ENCODE measurements around the gene LTB4R.
A peak's percentile ranks its signal among the peaks of the same experiment; 100 is the strongest.
"Not testable (repeated sequence)": the region's sequence is repeated elsewhere in the genome, so short reads cannot be mapped to it uniquely, and the experiment has no call there.

Gene LTB4R

DNA sequence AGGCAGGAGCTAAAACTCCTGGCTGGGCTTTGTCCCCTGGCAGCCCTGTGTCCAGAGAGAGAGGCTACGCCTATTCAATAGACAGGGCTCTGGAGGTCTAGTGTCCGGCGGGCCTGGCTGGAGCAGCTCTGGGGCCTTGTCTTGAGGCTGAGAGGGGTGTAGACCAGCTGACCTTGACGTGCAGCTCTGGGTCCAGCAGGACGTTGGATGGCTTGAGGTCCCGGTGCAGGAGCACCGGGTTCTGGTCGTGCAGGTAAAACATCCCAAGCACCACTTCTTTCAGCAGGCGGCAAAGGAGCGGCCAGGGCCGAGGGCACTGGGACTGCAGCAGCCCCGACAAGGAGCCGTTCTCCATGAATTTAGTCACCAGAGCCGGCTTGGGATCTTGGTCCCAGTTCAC, 27.5 kb downstream of the LTB4R start:
- no peak for DNase-seq (ENCODE audit: extremely low read depth in 1 of 2, low read depth in 1 of 2)

DNA sequence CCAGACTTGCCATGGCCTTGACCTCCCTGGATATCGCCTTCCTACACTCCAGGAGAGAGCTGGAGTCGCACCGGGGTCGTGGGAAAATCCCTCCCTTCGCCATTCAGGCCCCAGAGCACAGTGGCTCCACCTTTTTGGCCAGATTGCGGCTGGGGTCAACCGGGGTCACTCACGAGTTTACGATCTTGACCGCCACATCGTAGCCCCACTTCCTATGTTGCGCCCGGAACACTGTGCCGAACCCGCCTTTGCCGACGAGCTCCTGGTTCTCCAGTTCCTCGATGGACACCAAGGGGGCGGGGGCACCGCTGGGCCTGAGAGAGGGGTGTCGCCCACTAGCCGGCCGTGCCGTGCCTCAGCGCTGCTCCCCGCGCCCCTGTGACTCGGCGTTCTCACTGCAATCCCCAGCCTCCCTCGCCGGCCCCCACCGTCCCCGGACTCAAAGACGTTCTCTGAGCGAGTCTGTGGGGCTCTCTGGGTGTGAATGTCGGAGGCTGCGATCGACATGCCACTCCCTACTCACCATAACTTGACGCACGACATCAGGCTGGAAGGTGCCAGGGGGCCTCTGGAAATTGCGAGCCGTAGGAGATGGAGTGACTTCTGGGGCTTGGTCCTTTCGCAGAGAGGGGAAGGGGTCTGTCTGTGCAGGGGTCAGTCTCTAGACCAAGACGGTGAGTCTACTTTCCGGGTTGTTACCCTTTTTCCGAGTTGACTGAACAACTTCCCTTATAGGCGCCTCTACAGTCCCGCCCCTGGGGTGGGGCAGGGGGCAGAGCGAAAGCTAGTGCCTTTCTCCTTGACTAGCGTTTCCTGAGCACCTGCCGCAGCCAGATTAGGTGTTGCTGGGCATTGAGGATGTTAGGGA, 28.2 kb downstream of the LTB4R start, which contains the start of gene RIPK3:
Gene RIPK3, minus strand, starts transcription at position 708 of the 868 bp plus-strand sequence. Its CDS starts 165 bp downstream, at position 543.
- DNase-seq (ENCODE audit: extremely low read depth in 1 of 2, low read depth in 1 of 2): peak in 1 of 2 donors; percentile 50

DNA sequence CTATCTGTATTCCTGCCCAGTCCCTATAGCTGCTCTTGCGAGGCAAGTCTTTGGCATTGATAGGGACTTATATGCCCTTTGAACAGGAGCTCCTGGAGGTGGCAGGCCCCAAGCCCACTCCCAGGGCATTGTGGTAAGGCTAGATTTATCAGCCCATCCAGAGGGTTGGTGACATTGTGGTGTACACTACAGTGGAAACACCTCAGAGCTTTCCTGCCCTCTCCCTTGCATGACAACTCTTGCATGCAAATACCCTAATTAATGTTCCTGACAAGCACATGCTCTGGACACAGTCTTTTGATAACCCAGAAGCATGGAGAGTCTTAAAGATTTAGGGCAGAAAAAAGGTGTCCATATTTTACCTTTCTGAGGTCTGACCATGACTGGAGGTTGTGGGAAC, 29.3 kb downstream of the LTB4R start:
- DNase-seq (ENCODE audit: extremely low read depth in 1 of 2, low read depth in 1 of 2): no peak

DNA sequence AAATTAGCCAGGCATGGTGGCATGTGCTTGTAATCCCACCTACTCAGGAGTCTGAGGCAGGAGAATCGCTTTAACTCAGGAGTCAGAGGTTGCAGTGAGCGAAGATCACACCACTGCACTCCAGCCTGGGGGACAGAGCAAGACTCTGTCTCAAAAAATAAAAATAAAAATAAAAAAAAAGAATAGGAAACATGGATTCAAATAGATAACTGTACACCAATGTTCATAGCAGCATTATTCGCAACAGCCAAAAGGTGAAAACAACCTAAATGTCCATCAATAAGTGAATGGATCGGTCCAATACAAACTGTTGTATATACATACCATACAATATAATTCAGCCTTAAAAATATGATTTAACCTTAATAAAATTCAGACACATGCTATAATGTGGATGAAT, 31.6 kb downstream of the LTB4R start:
- DNase-seq (ENCODE audit: extremely low read depth in 1 of 2, low read depth in 1 of 2): no peak

DNA sequence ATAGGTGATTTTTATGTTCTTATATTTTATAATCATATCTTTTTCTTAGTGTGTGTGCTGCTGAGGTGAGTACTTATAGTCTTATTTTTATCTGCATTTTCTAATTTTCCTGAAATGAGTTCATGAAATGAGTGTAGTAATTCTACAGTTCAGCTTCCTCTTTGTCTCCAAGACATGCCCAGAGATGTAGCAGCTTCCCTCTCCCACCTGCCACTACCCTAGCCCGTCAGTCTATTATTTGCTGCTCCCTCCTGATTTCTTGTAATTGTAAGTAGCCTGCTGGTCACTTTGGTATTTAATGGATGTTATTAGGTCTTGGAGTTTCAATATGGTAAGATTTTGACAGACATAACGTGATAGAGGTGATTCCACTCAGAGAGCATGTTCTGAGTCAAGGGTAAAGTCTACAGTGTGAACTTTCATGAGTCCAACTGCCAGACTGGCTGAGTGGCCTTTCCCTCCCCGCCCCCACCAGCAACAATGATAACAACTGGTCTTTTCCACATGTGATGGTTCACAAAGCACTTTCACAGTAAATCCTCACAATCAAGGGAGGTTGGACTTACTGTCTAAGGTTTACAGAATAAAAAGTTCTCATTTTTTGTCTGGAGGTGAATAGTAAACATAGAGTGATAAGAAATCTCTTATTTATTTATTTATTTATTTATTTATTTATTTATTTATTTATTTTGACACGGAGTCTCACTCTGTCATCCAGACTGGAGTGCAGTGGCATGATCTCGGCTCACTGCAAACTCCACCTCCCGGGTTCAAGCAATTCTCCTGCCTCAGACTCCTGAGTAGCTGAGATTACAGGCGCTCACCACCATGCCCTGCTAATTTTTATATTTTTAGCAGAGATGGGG, 32.7 kb downstream of the LTB4R start:
- DNase-seq (ENCODE audit: extremely low read depth in 1 of 2, low read depth in 1 of 2): no peak

DNA sequence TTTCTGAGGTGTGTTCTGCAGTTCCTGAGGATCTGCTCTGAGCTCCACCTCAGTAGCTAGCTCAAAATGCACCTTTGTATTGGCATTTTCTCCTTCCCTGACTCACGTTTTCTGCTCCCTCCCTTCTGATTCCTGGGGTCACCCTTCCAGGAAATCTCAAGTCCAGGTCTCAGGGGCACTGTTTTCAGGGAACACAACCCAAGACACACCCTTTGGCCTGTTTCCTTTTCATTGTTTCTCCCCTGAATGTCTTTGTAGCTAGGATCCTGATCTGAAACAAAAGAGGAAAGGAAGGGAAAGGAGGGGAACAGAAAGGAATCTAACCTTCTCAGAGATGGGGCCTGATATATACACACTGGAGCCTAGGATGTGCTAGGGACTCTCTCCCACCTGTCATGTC, 35.8 kb downstream of the LTB4R start:
- DNase-seq (ENCODE audit: extremely low read depth in 1 of 2, low read depth in 1 of 2): no peak

DNA sequence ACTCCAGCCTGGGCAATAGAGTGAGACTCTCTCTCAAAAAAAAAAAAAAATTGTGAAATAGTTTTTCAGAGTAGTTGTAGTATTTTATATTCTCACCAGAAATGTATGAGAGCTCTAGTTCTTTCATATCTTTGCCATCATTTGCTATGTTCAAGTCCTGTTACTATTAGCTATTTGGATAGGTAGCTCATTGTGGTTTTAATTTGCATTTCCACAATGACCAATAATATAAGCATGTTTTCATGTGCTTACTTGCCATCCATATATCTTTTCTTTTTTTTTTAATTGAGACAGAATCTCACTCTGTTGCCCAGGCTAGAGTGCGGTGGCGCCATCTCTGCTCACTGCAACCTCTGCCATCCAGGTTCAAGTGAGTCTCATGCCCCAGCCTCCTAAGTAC, 36.9 kb downstream of the LTB4R start:
- no peak for DNase-seq (ENCODE audit: extremely low read depth in 1 of 2, low read depth in 1 of 2)

DNA sequence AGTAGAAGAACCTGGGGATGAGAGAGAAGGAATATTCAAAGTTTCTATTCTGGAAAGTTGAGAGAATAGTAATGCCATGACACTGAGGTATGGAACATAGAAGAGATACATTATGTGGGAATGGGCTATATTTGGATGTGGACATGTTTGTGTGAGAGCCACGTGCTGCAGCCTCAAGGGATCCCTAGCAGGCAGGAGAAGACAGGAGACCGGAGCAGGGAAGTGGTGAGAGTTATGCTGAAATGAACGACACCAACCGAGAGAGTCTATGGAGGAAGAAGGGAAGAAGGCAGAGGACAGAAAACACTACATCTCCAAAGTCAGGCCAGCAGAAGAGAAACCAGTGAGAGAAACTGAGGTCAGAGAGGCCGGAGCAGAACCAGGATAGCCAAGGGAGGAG, 38.4 kb downstream of the LTB4R start:
- no peak for DNase-seq (ENCODE audit: extremely low read depth in 1 of 2, low read depth in 1 of 2)

DNA sequence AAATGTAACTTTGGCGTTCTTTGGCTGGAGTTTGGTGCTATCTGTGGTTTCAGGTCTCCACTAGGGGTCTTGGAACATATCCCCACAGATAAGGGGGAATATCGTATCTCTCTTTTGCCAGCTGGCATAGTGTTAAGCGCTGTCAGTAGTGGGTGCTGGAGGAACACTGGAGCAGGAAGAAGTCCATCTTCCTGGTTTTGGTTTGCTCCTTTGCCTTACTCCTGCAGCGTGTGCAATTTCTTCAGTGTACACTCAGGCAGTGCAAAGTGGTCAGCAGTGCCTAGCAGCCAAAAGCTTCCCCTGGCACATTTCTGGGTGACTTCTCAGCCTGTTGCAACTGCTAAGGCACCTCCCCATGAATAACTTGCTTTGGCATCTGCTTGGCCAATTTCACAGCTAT, 40.2 kb downstream of the LTB4R start:
- no peak for DNase-seq (ENCODE audit: extremely low read depth in 1 of 2, low read depth in 1 of 2)

DNA sequence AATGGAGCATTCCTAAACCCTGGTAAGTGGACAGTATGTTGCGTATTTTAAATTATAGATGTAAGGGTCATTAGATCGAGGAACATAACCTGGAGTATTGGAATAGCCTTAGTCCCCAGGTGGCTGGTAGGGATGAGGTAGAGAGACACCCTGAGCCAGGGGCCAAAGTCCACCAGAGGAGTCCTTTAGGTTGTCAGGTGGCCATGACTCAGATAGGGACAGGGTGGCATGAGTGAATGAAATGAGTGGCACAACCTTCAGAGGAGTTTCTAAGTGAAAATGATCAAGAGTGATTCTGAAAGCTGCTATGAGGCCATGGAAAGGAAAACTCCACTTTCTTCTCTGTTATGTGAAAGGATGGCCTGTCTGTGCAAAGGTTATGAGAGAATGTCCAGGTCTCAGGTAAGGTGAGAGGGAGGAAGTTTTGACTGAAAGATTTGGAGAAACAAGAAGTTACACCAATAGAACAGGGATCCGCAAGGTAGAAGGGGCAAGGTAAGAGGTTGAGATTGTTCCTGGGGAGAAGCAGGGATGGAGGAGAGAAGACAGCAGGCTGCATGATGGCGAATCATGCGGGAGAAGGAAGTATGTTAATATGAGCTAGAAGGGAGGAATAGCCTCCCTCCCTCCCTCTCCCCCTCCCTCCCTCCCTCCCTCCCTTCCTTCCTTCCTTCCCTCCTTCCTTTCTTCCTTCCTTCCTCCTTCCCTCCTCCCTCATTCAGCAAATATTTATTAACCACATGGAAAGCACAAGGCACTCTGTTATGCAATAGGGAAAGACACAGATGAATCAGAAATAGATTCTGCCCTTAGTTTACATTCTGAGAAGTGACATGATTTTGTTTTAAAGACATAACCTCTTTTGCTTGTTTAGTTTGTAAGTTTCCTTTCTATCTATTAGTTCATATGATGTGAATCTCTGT, 42.5 kb downstream of the LTB4R start:
- DNase-seq (ENCODE audit: extremely low read depth in 1 of 2, low read depth in 1 of 2): no peak

DNA sequence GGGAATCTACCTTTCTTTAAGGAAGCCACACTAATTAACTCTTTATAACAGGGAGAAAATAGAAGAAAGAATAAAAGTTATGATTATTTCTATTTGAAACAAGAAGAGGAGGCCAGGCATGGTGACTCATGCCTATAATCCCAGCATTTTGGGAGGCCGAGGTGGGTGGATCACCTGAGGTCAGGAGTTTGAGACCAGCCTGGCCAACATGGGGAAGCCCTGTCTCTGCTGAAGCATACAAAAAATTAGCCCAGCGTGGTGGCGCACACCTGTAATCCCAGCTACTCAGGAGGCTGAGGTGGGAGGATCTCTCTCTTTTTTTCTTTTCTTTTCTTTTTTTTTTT, 43.2 kb downstream of the LTB4R start:
- not testable (repeated sequence) for DNase-seq (ENCODE audit: extremely low read depth in 1 of 2, low read depth in 1 of 2)

DNA sequence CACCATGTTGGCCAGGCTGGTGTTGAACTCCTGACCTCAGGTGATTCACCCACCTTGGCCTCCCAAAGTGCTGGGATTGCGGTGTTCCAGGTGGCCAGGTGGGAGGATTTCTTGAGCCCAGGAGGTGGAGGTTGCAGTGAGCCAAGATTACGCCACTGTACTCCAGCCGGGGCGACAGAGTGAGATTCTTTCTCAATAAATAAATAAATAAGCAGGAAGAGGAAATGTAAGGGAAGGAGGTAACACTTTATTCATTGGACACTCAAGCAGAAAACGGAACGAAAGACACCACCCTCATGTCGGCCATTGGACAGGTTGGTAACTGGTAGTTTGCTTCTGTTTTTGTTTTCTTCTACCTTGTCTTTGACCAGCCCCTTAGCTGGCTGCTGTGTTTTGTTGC, 43.7 kb downstream of the LTB4R start:
- no peak for DNase-seq (ENCODE audit: extremely low read depth in 1 of 2, low read depth in 1 of 2)

DNA sequence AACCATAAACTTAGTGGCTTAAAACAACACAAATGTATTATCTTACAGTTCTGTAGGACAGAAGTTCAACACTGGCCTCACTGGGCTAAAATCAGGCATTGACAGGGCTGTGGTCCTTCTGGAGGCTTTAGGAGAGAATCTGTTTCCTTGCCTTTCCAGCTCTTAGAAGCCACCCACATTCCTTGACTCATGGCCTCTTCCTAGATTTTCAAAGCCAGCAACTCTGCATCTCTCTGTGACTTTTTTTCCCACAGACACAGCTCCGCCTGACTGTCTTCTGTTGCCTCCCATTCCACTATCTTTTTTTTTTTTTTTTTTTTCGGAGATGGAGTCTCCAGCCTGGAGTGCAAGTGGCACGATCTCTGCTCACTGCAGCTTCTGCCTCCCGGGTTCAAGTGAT, 44.9 kb downstream of the LTB4R start:
- no peak for DNase-seq (ENCODE audit: extremely low read depth in 1 of 2, low read depth in 1 of 2)

DNA sequence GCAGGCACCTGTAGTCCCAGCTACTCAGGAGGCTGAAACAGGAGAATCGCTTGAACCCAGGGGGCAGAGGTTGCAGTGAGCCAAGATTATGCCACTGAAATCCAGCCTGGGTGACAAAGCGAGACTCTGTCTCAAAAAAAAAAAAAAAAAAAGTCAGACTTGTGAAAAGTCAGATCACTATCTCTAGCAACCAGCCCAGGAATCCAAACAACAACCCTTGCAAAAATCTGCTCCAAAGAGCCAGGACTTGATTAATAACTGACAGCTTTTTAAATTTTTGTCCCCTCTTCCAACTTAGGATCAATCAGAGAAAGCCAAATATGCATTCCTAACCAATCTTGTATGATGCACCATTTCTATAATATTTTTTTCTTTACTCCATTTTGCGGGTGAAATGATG, 49.0 kb downstream of the LTB4R start:
- no peak for DNase-seq (ENCODE audit: extremely low read depth in 1 of 2, low read depth in 1 of 2)

DNA sequence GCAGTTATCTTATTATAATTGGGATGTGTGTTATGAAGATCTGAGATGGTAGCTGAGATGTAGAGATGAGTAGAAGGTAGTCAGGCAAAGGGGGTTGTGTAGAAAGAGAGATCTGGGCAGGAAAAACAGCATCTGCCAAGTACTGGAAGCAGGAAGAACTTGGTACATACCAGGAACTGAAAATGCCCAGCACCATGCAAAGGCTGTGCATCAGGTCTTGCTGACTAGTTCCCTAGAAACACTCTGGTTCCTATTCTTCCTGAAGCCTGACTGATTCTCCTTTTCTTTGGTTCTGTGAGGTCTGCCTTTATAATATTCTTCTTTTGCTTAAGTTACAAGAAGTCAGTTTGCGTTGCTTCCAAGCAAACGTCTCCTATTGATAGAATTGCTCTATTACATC, 50.0 kb downstream of the LTB4R start:
- no peak for DNase-seq (ENCODE audit: extremely low read depth in 1 of 2, low read depth in 1 of 2)

DNA sequence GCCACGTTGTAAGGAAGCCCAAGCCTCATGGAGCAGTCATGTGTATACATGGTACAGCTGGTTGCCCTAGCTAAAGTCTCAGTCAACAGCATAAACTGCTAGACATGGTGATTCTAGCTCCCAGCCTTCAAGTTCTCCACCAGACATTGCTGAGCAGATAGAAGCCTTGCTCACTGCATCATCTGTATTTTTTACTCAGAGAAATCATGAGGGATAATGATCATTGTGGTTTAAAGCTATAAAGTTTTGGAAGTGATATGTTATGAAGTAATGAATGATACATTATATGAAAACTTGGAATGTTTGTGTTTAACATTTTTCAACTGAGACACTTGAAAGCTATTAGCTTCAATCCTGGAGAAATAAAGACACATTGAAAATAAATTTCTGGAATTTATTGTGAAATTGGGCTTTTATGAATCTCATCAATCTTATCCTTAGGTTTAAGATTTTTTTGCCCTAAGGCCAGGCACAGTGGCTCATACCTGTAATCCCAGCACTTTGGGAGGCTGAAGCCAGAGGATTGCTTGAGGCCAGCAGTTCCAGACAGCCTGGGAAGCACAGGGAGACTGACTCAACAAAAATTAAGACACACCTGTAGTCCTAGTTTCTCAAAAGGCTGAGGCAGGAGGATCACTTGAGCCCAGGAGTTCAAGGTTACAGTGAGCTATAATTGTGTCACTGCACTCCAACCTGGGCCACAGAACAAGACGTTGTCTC, 51.1 kb downstream of the LTB4R start:
- DNase-seq (ENCODE audit: extremely low read depth in 1 of 2, low read depth in 1 of 2): no peak

DNA sequence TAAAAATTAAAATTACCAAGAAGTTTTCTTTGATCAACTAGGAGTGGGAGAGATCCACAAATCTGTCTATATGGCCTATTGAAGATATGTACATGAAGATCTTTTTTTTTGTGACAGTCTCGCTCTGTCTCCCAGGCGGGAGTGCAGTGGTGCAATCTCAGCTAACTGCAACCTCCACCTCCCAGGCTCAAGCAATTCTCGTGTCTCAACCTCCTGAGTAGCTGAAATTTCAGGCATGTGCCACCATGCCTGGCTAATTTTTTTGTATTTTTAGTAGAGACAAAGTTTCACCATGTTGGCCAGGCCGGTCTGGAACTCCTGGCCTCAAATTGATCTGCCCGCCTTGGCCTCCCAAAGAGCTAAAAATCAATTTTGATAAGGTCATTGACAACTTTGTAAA, 52.1 kb downstream of the LTB4R start:
- no peak for DNase-seq (ENCODE audit: extremely low read depth in 1 of 2, low read depth in 1 of 2)

DNA sequence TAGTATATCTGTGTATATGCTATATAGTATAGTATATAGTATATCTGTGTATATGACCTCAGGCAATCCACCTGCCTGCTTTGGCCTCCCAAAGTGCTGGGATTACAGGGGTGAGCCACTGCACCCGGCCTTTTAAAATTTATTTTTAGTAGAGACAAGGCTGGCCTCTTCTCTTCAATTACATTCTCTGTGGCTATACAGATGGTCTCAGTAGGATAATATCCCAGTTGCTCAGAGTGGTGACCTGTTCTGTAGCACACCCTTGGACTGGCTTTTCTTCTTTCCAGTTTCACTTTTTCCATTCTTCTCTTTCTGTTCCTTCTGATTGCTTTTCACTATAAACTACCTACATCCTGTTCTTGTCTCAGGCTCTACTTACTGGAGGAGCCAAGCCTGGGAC, 53.5 kb downstream of the LTB4R start:
- DNase-seq (ENCODE audit: extremely low read depth in 1 of 2, low read depth in 1 of 2): no peak

DNA sequence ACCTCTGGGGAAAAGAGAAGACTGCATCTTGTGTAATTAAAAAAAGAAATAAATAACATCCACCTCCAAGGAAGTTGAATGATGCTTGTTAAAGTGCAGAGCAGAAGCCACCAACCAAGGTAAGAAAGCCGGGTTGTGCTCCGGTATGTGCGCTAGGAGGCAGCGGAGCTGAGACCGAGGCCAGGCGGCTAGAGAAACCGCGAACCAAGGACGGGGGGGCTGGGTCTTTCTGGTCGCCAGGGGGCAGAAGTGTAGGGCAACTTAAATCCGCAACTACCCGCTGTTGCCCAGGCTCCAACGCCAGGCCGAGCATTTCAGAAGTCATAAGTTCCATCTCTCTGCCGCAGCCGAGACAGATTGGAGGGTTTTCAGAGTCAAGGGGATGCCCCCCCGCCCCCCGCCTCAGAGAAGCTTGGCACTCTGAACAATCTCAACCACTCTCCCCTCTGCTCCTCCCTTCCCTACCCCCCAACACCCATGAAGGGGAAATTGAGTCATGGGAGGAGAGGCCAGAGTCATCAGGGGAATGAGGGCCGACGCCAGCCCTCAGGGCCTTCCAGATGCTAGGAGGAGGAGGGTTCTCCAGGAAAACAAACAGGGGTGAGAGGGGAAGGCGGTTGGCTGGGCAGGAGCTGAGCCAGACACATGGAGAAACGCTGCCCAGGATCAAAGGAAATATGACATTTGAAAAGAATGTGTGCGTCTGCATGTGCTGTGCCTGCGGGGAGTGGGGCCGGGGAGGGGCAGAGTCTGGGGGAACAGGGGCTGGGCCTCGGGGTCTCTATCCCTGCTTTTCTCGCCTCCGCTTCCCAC, 54.5 kb downstream of the LTB4R start:
- DNase-seq (ENCODE audit: extremely low read depth in 1 of 2, low read depth in 1 of 2): peak; percentile 52 to 69

DNA sequence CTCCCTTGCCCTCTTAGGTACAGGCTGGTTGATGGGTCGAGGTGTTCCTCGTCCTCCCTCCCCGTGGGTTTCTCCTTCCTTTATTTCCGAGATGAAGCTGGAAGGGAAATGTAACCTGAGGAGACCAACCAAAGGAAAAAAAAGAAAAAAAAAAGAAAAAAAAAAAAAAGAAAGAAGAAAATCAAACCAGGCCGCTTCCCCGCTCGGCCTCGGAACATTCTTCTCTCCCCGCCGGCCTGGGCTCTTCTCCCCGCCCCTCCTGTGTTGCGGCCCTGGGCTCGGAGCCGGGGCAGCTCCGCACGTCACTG, 55.1 kb downstream of the LTB4R start:
- DNase-seq (ENCODE audit: extremely low read depth in 1 of 2, low read depth in 1 of 2): no peak

Measured in stimulated activated CD8-positive, alpha-beta memory T cell treated with anti-CD3 and anti-CD28 coated beads, Interleukin-7, amount 100 ng/mL, for 48 hours (primary cell).